ENCODE data around the gene FAM53B.

Gene FAM53B

GRCh38 chr10:124744102-124745050 lies at the start of gene FAM53B (continued):
- TF ChIP-seq ZNF600 (tag by site-specific recombination; IDR thresholded peaks at IDR 0.05) (peak; percentile 82), ZNF26 (tag by site-specific recombination; IDR thresholded peaks at IDR 0.05) (no peak), MEIS1 (CRISPR knock-in tag; IDR thresholded peaks at IDR 0.05; ENCODE audit: borderline replicate concordance) (no peak), ZNF24 (tag by site-specific recombination; IDR thresholded peaks at IDR 0.05) (no peak), ZNF341 (tag by site-specific recombination; IDR thresholded peaks at IDR 0.05; ENCODE audit: low read depth) (no peak), ZNF544 (tag by site-specific recombination; IDR thresholded peaks at IDR 0.05) (no peak), ZNF280C (tag by site-specific recombination; IDR thresholded peaks at IDR 0.05) (no peak), HOXD13 (CRISPR knock-in tag; IDR thresholded peaks at IDR 0.05; ENCODE audit: borderline replicate concordance) (no peak), ZNF280D (tag by site-specific recombination; IDR thresholded peaks at IDR 0.05) (no peak), ZNF521 (tag by site-specific recombination; IDR thresholded peaks at IDR 0.05) (no peak), PRDM1 (tag by site-specific recombination; IDR thresholded peaks at IDR 0.05) (no peak), ZNF133 (tag by site-specific recombination; IDR thresholded peaks at IDR 0.05) (no peak), ZNF311 (tag by site-specific recombination; IDR thresholded peaks at IDR 0.05; ENCODE audit: borderline replicate concordance) (no peak), ZNF248 (tag by site-specific recombination; IDR thresholded peaks at IDR 0.05) (no peak), ZBTB20 (tag by site-specific recombination; IDR thresholded peaks at IDR 0.05) (peak; percentile 48; the same call in 1 of the 2 replicates), ZNF837 (tag by site-specific recombination; IDR thresholded peaks at IDR 0.05) (no peak), ZXDB (tag by site-specific recombination; IDR thresholded peaks at IDR 0.05) (no peak), ZNF670 (tag by site-specific recombination; IDR thresholded peaks at IDR 0.05; ENCODE audit: low read depth) (no peak), ZNF792 (tag by site-specific recombination; IDR thresholded peaks at IDR 0.05) (no peak), KLF8 (tag by site-specific recombination; IDR thresholded peaks at IDR 0.05) (no peak), SCRT1 (tag by site-specific recombination; IDR thresholded peaks at IDR 0.05; ENCODE audit: borderline replicate concordance) (no peak), SP2 (tag by site-specific recombination; IDR thresholded peaks at IDR 0.05) (peak; percentile 12; the same call in 1 of the 2 replicates), ZBTB21 (tag by site-specific recombination; IDR thresholded peaks at IDR 0.05) (no peak)
- TF ChIP-seq, protein P1, sequence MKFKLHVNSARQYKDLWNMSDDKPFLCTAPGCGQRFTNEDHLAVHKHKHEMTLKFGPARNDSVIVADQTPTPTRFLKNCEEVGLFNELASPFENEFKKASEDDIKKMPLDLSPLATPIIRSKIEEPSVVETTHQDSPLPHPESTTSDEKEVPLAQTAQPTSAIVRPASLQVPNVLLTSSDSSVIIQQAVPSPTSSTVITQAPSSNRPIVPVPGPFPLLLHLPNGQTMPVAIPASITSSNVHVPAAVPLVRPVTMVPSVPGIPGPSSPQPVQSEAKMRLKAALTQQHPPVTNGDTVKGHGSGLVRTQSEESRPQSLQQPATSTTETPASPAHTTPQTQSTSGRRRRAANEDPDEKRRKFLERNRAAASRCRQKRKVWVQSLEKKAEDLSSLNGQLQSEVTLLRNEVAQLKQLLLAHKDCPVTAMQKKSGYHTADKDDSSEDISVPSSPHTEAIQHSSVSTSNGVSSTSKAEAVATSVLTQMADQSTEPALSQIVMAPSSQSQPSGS (tag by site-specific recombination; IDR thresholded peaks at IDR 0.05; ENCODE audit: low read depth) = no peak
